ENCODE results near the gene LRRFIP2.
"Not testable (repeated sequence)": the region's sequence is repeated elsewhere in the genome, so short reads cannot be mapped to it uniquely, and the experiment has no call there.

LRRFIP2 gene

GRCh38 chr3:37154668-37155314 lies 19.6 kb downstream of the LRRFIP2 start:
- H3K27ac ChIP-seq = no peak overlapping the region
- no peak for TF ChIP-seq ZFX (IDR thresholded peaks at IDR 0.05)
- TF ChIP-seq CTCF (conservative IDR thresholded peaks at IDR 0.05) = no peak

GRCh38 chr3:37150621-37151020 lies 23.8 kb downstream of the LRRFIP2 start:
- TF ChIP-seq ZFX (IDR thresholded peaks at IDR 0.05) (no peak), CTCF (conservative IDR thresholded peaks at IDR 0.05) (no peak)
- H3K27ac ChIP-seq = no peak overlapping the region

GRCh38 chr3:37149257-37149656 lies 25.1 kb downstream of the LRRFIP2 start:
- no peak overlapping the region for H3K27ac ChIP-seq
- TF ChIP-seq CTCF (conservative IDR thresholded peaks at IDR 0.05) (no peak), ZFX (IDR thresholded peaks at IDR 0.05) (no peak)

- TF ChIP-seq ZFX (IDR thresholded peaks at IDR 0.05) (no peak), CTCF (conservative IDR thresholded peaks at IDR 0.05) (no peak)
Measured at GRCh38 chr3:37148208-37148607, 26.2 kb downstream of the LRRFIP2 start.

GRCh38 chr3:37147666-37148065 lies 26.7 kb downstream of the LRRFIP2 start:
- H3K27ac ChIP-seq = no peak overlapping the region
- no peak for TF ChIP-seq ZFX (IDR thresholded peaks at IDR 0.05)
- TF ChIP-seq CTCF (conservative IDR thresholded peaks at IDR 0.05) = no peak

More at GRCh38 chr3:37148208-37148607, 26.2 kb downstream of the LRRFIP2 start:
- H3K27ac ChIP-seq = no peak overlapping the region

- not testable (repeated sequence) for H3K27ac ChIP-seq
Measured at GRCh38 chr3:37146927-37147326, 27.5 kb downstream of the LRRFIP2 start.

- H3K27ac ChIP-seq = no peak overlapping the region
- TF ChIP-seq CTCF (conservative IDR thresholded peaks at IDR 0.05) = no peak
- TF ChIP-seq ZFX (IDR thresholded peaks at IDR 0.05) = no peak
Measured at GRCh38 chr3:37145611-37146010, 28.8 kb downstream of the LRRFIP2 start.

- no peak for TF ChIP-seq CTCF (conservative IDR thresholded peaks at IDR 0.05)
- TF ChIP-seq ZFX (IDR thresholded peaks at IDR 0.05) = no peak
Measured at GRCh38 chr3:37144806-37145205, 29.6 kb downstream of the LRRFIP2 start.

More at GRCh38 chr3:37144806-37145205, 29.6 kb downstream of the LRRFIP2 start:
- H3K27ac ChIP-seq = no peak overlapping the region

All from C4-2B (cell line).